Measurements from ENCODE around the gene LPP. TPM values are rescaled to one million over a fixed set of nuclear protein-coding genes. Genes with fewer than 3 reads are reported as not detected.
A peak's percentile ranks its signal among the peaks of the same experiment; 100 is the strongest.

Gene LPP
- total and polyA plus RNA-seq, 10 of the 15 experiments (the other 5 are each of a cell fraction or from before 2014, with no cell fraction given): under 0.01 to 0.62 (median 0.03) TPM

- no peak overlapping the region for H3K4me2 ChIP-seq (ENCODE audit: control insufficient read depth, insufficient read depth)
- RAD21 ChIA-PET (ENCODE audit: unreplicated experiment): interaction anchor here (0.7 kb wide), 1 partner anchor 193 kb away, joined by 3 read pairs; no protein-coding TSS in a partner anchor
- no peak overlapping the region for H2AFZ ChIP-seq (ENCODE audit: control insufficient read depth, low read depth, low read length)
- no peak for ATAC-seq
- CTCF ChIA-PET: interaction anchor here (0.6 kb wide), 1 partner anchor 315 kb away, joined by 3 read pairs; no protein-coding TSS in a partner anchor
- TF ChIP-seq CHD2 (IDR thresholded peaks at IDR 0.05; ENCODE audit: borderline replicate concordance, low read depth, low read length) (no peak), ZNF592 (IDR thresholded peaks at IDR 0.05) (no peak), STAT1 (conservative IDR thresholded peaks at IDR 0.05) (no peak), SMARCA5 (IDR thresholded peaks at IDR 0.05) (no peak), KAT2A (conservative IDR thresholded peaks at IDR 0.05; ENCODE audit: control insufficient read depth, low read depth, low read length) (no peak), NR2F1 (conservative IDR thresholded peaks at IDR 0.05) (no peak), SMAD5 (IDR thresholded peaks at IDR 0.05; ENCODE audit: low read depth) (no peak), TAF1 (IDR thresholded peaks at IDR 0.05; ENCODE audit: borderline replicate concordance, low read depth, low read length) (no peak), RELB (IDR thresholded peaks at IDR 0.05; ENCODE audit: low read depth) (no peak), HDGF (IDR thresholded peaks at IDR 0.05) (no peak), ETV6 (conservative IDR thresholded peaks at IDR 0.05 in 1 of 2, IDR thresholded peaks at IDR 0.05 in 1 of 2; ENCODE audit: borderline replicate concordance in 1 of 2, low read depth in 1 of 2) (no peak)
- H3K4me1 ChIP-seq (ENCODE audit: control insufficient read depth, insufficient read depth, low read length): no peaks in the 10 kb centered on the region
- no peak overlapping the region for H3K9ac ChIP-seq (ENCODE audit: control insufficient read depth, insufficient read depth, low read length)
- WGBS (ENCODE audit: insufficient coverage, insufficient replicate concordance, low lambda C conversion rate, missing lambda C conversion rate): 46% methylated on average over 6 of the region's 6 CpGs
- SMC1A ChIA-PET (ENCODE audit: uncharacterized antibody, unreplicated experiment): no interaction called here
- no TSS peak for BruUV-seq (replicated peaks)
- no peak overlapping the region for H3K4me3 ChIP-seq
- H3K9me3 ChIP-seq (replicated peaks; ENCODE audit: control insufficient read depth, insufficient read depth, low read length): no peaks in the 10 kb centered on the region; the same call in 2 of the 3 replicates
- FAIRE-seq: peak; percentile 7
- H3K36me3 ChIP-seq (ENCODE audit: control insufficient read depth in 2 of 2, insufficient read depth in 2 of 2, low read length in 1 of 2): no peaks in the 10 kb centered on the region
- H4K20me1 ChIP-seq (ENCODE audit: control insufficient read depth, insufficient read depth): no peaks in the 10 kb centered on the region; the same call in 1 of the 2 replicates
- no peak for DNase-seq (ENCODE audit: low read depth, low spot score)
- POLR2A ChIA-PET: interaction anchor here (0.7 kb wide), 1 partner anchor 560 kb away, joined by 3 read pairs; no protein-coding TSS in a partner anchor
- H3K79me2 ChIP-seq (ENCODE audit: control insufficient read depth, insufficient read depth, low read length): no peaks in the 10 kb centered on the region
- in situ Hi-C loops (cut with MboI): no loop called here
- H3K27ac ChIP-seq (ENCODE audit: control insufficient read depth, insufficient read depth): no peak overlapping the region
- peaks cover 4 to 11% of the 10 kb centered on the region in 2 experiments for H3K27me3 ChIP-seq (replicated peaks in 1 of 2; ENCODE audit: control insufficient read depth in 2 of 2, insufficient read depth in 2 of 2, low read length in 1 of 2)
- intact Hi-C loops (cut with micrococcal nuclease; ENCODE audit: unreplicated experiment): no loop called here
Observed at GRCh38 chr3:188150982-188151381, 3.0 kb upstream of the LPP start.

Data from GM12878 (cell line).